Stimulated activated CD8-positive, alpha-beta memory T cell treated with anti-CD3 and anti-CD28 coated beads, Interleukin-2, amount 100 ng/mL, for 1 hour (primary cell): Measurements from ENCODE around the gene SEH1L.
"Not testable (repeated sequence)": the region's sequence is repeated elsewhere in the genome, so short reads cannot be mapped to it uniquely, and the experiment has no call there.

ENCODE experiments used
- DNase-seq, 2 donors: peaks; one replicate each; pipeline ENCODE4 v3.0.0-alpha.2; 2020; ENCODE audit warnings: low read depth in 2 of 2

The SEH1L gene

GRCh38 chr18:12947285-12948049, at the start of gene SEH1L:
Gene SEH1L (plus strand): TSS chr18:12948011. CDS start chr18:12948122, 111 bp downstream.
- peak; percentile 99 to 100 for DNase-seq

- DNase-seq: not testable (repeated sequence)
Observed at GRCh38 chr18:12901208-12901607, 46.6 kb upstream of the SEH1L start.

DNA sequence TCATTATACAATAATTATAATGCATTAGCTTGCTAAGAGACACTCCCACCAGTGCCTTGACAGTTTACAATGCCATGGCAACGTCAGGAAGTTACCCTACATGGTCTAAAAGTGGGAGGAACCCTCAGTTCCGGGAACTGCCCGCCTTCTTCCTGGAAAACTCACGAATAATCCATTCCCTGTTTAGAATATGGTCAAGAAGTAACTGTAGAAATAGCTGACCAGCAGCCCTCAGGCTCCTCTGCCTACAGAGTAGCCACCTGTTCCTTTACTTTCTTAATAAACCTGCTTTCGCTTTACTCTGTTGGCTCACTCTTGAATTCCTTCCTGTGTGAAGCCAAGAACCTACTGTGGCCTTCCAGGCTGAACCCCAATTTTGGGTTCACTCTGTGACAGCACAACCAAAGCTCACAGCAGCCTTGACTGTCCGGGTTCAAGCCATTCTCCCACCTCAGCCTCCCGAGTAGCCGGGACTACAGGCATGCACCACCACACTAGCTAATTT, 43.7 kb upstream of the SEH1L start:
- no peak for DNase-seq

DNA sequence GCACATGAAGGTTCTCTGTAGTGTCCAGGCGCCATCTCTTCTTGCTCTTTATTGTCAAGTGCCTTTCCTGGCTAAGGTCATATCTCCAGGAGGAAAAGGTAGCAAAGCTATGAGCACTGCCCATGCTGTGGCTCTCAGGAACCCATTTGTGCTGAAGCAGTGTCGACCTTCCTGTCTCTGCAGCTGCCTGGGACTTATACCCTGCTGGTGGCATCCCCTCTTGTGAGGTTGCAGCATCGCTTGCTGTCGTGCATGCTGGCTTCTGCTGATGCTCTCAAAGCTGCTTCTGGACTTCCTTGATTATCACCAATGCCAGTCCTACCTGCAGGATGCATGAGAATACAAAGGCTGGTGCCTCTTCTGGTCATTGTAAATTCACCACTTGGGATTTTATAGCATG, 41.7 kb upstream of the SEH1L start:
- DNase-seq: no peak

- no peak for DNase-seq
Observed at GRCh38 chr18:12906773-12907172, 41.0 kb upstream of the SEH1L start.

DNA sequence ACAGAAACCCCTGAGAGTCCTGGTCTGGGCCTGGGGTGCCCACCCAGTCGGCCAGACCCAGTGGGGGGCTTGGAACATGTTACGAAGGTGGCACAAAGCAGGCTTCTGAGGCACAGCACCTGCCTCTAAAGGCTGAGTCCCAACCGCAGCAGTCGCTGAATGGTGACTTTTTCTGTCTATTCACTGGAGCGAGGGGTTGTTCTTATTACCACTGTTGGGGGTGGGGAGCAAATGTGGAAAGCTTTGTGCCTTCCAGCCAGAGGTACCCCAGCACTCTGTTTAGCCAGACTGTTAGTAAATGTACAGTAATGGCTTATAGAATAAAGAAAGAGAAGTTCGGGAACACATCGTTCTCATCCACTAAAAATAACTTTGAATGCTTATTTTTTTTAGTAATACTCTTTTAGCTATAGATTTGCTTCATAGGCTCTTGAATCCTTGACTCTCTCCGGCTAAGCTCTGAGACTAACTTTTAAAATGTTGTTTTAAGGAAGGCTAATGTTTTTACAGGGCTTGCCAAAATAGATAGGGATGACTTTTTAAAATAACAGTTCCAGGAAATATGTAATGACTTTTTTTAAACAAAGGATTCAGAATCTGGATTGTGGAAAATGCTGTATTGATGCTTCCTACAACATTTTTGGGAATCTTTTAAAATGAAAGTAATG, 40.4 kb upstream of the SEH1L start:
- no peak for DNase-seq

GRCh38 chr18:12908706-12909105, 39.1 kb upstream of the SEH1L start:
- DNase-seq: no peak

GRCh38 chr18:12911025-12911928, 36.5 kb upstream of the SEH1L start:
- DNase-seq: peak; percentile 23 to 34

GRCh38 chr18:12911929-12912703, 35.7 kb upstream of the SEH1L start:
- no peak for DNase-seq

GRCh38 chr18:12921178-12921577, 26.6 kb upstream of the SEH1L start:
- no peak for DNase-seq

DNA sequence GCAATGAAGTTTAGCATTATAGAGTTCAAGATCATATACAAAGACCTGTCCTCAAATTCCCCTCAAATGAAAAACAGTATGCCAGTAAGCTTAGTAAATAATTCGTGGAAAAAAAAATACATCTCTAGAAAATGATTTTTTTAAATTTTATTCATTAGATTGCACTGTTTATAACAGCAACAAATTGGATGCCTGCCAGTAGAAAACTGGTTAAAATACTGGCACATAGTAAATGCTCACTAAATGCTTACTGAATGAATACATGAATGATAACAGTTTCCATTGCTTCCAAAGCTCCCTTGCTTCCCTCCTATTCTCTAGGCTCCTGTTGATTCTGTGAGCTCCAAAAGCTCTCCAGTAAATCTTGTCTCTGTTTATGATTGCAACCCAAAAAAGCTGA, 25.5 kb upstream of the SEH1L start:
- DNase-seq: no peak

GRCh38 chr18:12924616-12925015, 23.2 kb upstream of the SEH1L start:
- DNase-seq: no peak

DNA sequence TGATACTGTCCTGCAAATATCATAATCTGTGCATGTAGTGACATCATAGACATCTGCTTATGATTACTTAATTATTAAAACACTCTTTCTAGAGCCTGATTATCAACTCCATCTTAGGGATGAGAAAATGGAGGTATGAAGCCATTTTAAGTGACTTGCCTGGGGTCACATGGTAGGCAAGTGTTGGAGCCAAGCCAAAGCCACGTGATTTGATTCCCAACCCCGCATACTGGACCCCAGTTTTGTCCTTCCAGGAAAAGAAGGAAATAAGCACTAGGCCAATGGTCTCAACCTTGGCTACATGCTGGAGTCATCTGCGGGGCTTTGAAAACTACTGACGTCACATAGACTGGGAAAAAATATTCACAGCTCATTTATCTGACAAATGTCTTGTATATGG, 19.6 kb upstream of the SEH1L start:
- no peak for DNase-seq

GRCh38 chr18:12928641-12929040, 19.2 kb upstream of the SEH1L start:
- DNase-seq: no peak

DNA sequence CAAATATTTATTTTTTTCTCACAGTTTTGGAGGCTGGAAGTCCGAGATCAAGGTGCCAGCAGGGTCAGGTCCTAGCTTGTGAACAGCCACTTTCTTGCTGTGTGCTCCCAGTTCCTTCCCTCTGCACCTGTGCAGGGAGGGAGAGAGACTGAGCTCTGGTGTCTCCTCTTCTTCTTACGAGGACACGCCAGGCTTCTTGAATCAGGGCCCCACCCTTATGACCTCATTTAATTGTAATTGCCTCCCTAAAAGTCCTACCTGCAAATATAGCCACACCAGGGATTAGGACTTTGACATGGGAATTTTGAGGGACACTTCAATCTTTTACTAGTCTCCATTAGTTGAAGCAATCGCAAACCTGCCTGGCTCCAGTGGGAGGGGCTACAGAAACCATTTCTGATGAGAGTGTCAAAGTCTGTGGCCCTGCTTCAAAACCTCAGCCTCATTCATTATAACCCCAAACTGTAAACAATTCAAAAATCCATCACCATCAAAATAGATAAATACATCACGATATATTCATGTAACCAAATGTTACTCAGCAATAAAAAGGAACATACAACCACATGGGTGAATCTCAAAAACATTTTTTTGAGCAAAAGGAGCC, 18.2 kb upstream of the SEH1L start:
- DNase-seq: no peak

- no peak for DNase-seq
Observed at GRCh38 chr18:12930376-12930775, 17.4 kb upstream of the SEH1L start.

GRCh38 chr18:12930908-12931307, 16.9 kb upstream of the SEH1L start:
- DNase-seq: no peak

GRCh38 chr18:12933327-12933726, 14.5 kb upstream of the SEH1L start:
- DNase-seq: no peak

GRCh38 chr18:12934454-12935071, 13.2 kb upstream of the SEH1L start:
- peak; percentile 47 to 64 for DNase-seq

- DNase-seq: no peak
Observed at GRCh38 chr18:12939162-12939561, 8.6 kb upstream of the SEH1L start.
